Keratinocyte (primary cell): ENCODE measurements around the gene C14orf119. TPM values are rescaled to one million over a fixed set of nuclear protein-coding genes. Genes with fewer than 3 reads are reported as not detected.
A peak's percentile ranks its signal among the peaks of the same experiment; 100 is the strongest.

Source experiments
- DNase-seq: peaks from one replicate; pipeline ENCODE4 v3.0.0-alpha.2; 2011; ENCODE audit warnings: low read depth, missing footprints, low spot score
- FAIRE-seq: peaks from 2 replicates; lab custom pipeline; 2011; peaks lifted over from hg19 to GRCh38; lab: Jason Lieb, UNC
- H2AFZ ChIP-seq: 2 replicates; pipeline ENCODE4 v1.6.0; 2012; ENCODE audit warnings: low read length, control low read depth, inconsistent platforms; ENCODE audit not compliant: control insufficient read depth
- H3K27ac ChIP-seq: 2 replicates; pipeline ENCODE4 v1.5.1; 2011; ENCODE audit warnings: low read length; ENCODE audit not compliant: control insufficient read depth, insufficient read depth
- H3K27me3 ChIP-seq: 3 replicates; pipeline ENCODE4 v1.6.0; 2011; ENCODE audit warnings: low read length; ENCODE audit not compliant: control insufficient read depth, insufficient read depth; ENCODE audit errors: extremely low read depth
- H3K36me3 ChIP-seq, 2 experiments: 2 replicates in 1 of 2; 3 replicates in 1 of 2; pipeline ENCODE4 v1.5.1; 2011; ENCODE audit warnings: low read length in 2 of 2, mild to moderate bottlenecking in 1 of 2; ENCODE audit not compliant: control insufficient read depth in 2 of 2, insufficient read depth in 2 of 2; ENCODE audit errors: extremely low read depth in 1 of 2
- H3K4me1 ChIP-seq: 3 replicates; pipeline ENCODE4 v1.5.1; 2011; ENCODE audit warnings: low read length; ENCODE audit not compliant: control insufficient read depth, insufficient read depth; ENCODE audit errors: extremely low read depth
- H3K4me2 ChIP-seq: 3 replicates; pipeline ENCODE4 v1.6.0; 2011; ENCODE audit warnings: low read depth, low read length; ENCODE audit not compliant: control insufficient read depth, insufficient read depth; ENCODE audit errors: extremely low read depth
- H3K4me3 ChIP-seq, 3 experiments: fragments of 200-600 bp in 1 of 3; sonication (generic) in 1 of 3; 2 replicates in 2 of 3; 3 replicates in 1 of 3; pipeline ENCODE4 v1.5.1; 2011 to 2016; ENCODE audit warnings: low read length in 3 of 3, mild to moderate bottlenecking in 3 of 3, control low read depth in 2 of 3, inconsistent platforms in 1 of 3, low read depth in 1 of 3, mixed read lengths in 1 of 3, mixed run types in 1 of 3, moderate library complexity in 1 of 3; ENCODE audit not compliant: control insufficient read depth in 2 of 3, insufficient read depth in 2 of 3; ENCODE audit errors: extremely low read depth in 1 of 3
- H3K79me2 ChIP-seq: 2 replicates; pipeline ENCODE4 v1.6.0; 2012; ENCODE audit warnings: low read length; ENCODE audit not compliant: control insufficient read depth, insufficient read depth
- H3K9ac ChIP-seq: 3 replicates; pipeline ENCODE4 v1.6.0; 2011; ENCODE audit warnings: low read length; ENCODE audit not compliant: control insufficient read depth, insufficient read depth; ENCODE audit errors: extremely low read depth
- H3K9me1 ChIP-seq: 3 replicates; pipeline ENCODE4 v1.6.0; 2011; ENCODE audit warnings: low read length; ENCODE audit not compliant: control insufficient read depth, insufficient read depth; ENCODE audit errors: extremely low read depth
- H3K9me3 ChIP-seq: 2 replicates; pipeline ENCODE4 v1.5.1; 2012; ENCODE audit warnings: low read depth, low read length; ENCODE audit not compliant: control insufficient read depth
- H4K20me1 ChIP-seq: 3 replicates; pipeline ENCODE4 v1.6.0; 2011; ENCODE audit warnings: low read length; ENCODE audit not compliant: control insufficient read depth, insufficient read depth; ENCODE audit errors: extremely low read depth
- CTCF ChIP-seq, 3 experiments: IDR thresholded peaks in 1 of 3; conservative IDR thresholded peaks in 1 of 3; optimal IDR thresholded peaks in 1 of 3; 2 replicates in 2 of 3; 3 replicates in 1 of 3; pipeline versions ENCODE3 to v1.5.1; 2011; ENCODE audit warnings: low read length in 3 of 3, mild to moderate bottlenecking in 3 of 3, moderate library complexity in 2 of 3, control low read depth in 1 of 3, inconsistent platforms in 1 of 3; ENCODE audit not compliant: insufficient read depth in 2 of 3; ENCODE audit errors: extremely low read depth in 1 of 3
- EZH2 ChIP-seq: IDR thresholded peaks from one replicate; pipeline ENCODE4 v1.6.1; 2012; ENCODE audit warnings: inconsistent platforms, mild to moderate bottlenecking, low read length, moderate library complexity
- dilution Hi-C: fragments of 300-500 bp; cut with MboI; formaldehyde crosslinking; loops from one replicate; pipeline ENCODE4 v1.7.0; 2020; ENCODE audit warnings: low sequenced_read_pairs; ENCODE audit not compliant: extremely low pct_ligation_motif_present
- polyA plus RNA-seq, 5 experiments: library from polyadenylated mRNA; depleted of rRNA in 3 of 5; stranded (reverse) in 3 of 5; stranded (forward) in 1 of 5; unstranded in 1 of 5; fragments of >200 nt; gene quantifications; 1 replicate in 1 of 5; 2 replicates in 3 of 5; 3 replicates in 1 of 5; pipeline versions ENCODE4 v1.2.1 to v1.2.3, GENCODE V29; 2011 to 2012; ENCODE audit warnings: missing spikeins in 2 of 5, low read depth in 1 of 5, low replicate concordance in 1 of 5

Gene C14orf119
- polyA plus RNA-seq, 1 donor (not counting 4 experiments of a cell fraction or from before 2014, with no cell fraction given) = 73.7 TPM

- Histone ChIP-seq H3K27me3 (no peaks in the 10 kb centered on the region), H3K79me2 (peaks cover 45% of the 10 kb centered on the region), H2AFZ (peak overlapping the region; percentile 83), H3K9ac (peak overlapping the region; percentile 92), H3K36me3 (peaks cover 32 to 51% of the 10 kb centered on the region in 2 experiments), H3K9me1 (peaks cover 1% of the 10 kb centered on the region), H4K20me1 (peaks cover 18% of the 10 kb centered on the region), H3K27ac (peak overlapping the region; percentile 87), H3K4me1 (peaks cover 23% of the 10 kb centered on the region), H3K4me2 (peak overlapping the region; percentile 93), H3K4me3 (peak overlapping the region; percentile 71 to 89 (median 83)), H3K9me3 (no peaks in the 10 kb centered on the region)
- FAIRE-seq (no peak), DNase-seq (no peak)
- no peak for TF ChIP-seq EZH2
- no peak for TF ChIP-seq CTCF (optimal IDR thresholded peaks at IDR 0.05 in 1 of 3, IDR thresholded peaks at IDR 0.05 in 1 of 3, conservative IDR thresholded peaks at IDR 0.05 in 1 of 3; ENCODE audit: extremely low read depth in 1 of 3, insufficient read depth in 2 of 3, low read length in 3 of 3)
- dilution Hi-C loops = no loop called here
These were observed 23.9 kb upstream of the C14orf119 start for GRCh38 chr14:23071244-23071920.

DNA sequence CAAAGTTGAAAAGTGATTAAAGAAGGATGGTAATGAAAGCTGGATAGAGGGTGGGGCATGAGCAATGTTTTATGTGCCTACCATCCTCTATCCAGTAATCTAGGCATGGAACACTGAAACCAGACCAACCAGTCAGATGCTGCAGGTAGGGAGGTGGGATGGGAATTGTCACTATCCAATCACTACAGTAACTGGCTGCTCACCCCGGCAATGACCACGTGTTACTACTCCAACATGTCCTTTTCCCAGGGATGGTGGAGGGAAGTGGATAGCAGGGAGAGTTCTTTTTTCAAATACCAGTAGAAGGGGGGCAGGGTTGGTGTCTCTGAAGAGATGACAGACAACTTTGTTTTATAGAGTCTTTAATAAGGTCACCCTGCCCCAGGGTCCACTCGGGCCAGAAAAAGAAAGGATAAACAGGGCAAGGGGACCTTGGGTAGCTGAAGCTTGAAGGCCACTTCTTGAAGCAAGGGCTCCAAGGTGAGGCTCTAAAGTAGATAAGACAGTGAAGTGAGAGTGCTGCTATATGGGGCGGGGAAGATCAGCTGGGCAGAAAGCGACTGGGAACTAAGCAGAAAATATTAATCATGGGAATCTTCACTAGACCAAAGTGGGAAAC is 23.3 kb upstream of the C14orf119 start:
- no peak for TF ChIP-seq EZH2
- TF ChIP-seq CTCF (optimal IDR thresholded peaks at IDR 0.05 in 1 of 3, IDR thresholded peaks at IDR 0.05 in 1 of 3, conservative IDR thresholded peaks at IDR 0.05 in 1 of 3; ENCODE audit: extremely low read depth in 1 of 3, insufficient read depth in 2 of 3, low read length in 3 of 3) = no peak
- Histone ChIP-seq H3K4me2 (peak overlapping the region; percentile 93), H3K27me3 (no peaks in the 10 kb centered on the region), H3K9ac (peak overlapping the region; percentile 92), H3K9me3 (no peaks in the 10 kb centered on the region), H3K4me3 (peak overlapping the region in 1 of 3 experiments; percentile 83), H3K27ac (peak overlapping the region; percentile 87), H3K79me2 (peaks cover 41% of the 10 kb centered on the region), H3K9me1 (no peaks in the 10 kb centered on the region), H4K20me1 (peaks cover 12% of the 10 kb centered on the region), H3K36me3 (peaks cover 31 to 50% of the 10 kb centered on the region in 2 experiments), H2AFZ (no peak overlapping the region), H3K4me1 (peaks cover 23% of the 10 kb centered on the region)
- FAIRE-seq (no peak), DNase-seq (no peak)
- dilution Hi-C loops = no loop called here
